Endodermal cell (in vitro differentiated cells): ENCODE measurements around the gene MYRIP. TPM values are rescaled to one million over a fixed set of nuclear protein-coding genes. Genes with fewer than 3 reads are reported as not detected.

Source experiments
- DNase-seq: peaks from one replicate; pipeline ENCODE4 v3.0.0-alpha.2; 2017
- H3K27ac ChIP-seq: 2 replicates; pipeline ENCODE4 v1.5.1; 2013; ENCODE audit warnings: mild to moderate bottlenecking, low read depth, low read length, moderate library complexity
- H3K27me3 ChIP-seq: 2 replicates; pipeline ENCODE4 v1.6.1; 2013; ENCODE audit warnings: mild to moderate bottlenecking, low read length, moderate library complexity; ENCODE audit not compliant: insufficient read depth, control insufficient read depth, poor library complexity, severe bottlenecking
- H3K36me3 ChIP-seq: 2 replicates; pipeline ENCODE4 v1.7.0; 2013; ENCODE audit warnings: mild to moderate bottlenecking, low read length, moderate library complexity; ENCODE audit not compliant: control insufficient read depth, insufficient read depth
- H3K4me1 ChIP-seq: one replicate; pipeline ENCODE4 v1.7.0; 2013; ENCODE audit warnings: low read length; ENCODE audit not compliant: control insufficient read depth, insufficient read depth
- H3K4me3 ChIP-seq: 2 replicates; pipeline ENCODE4 v1.5.1; 2013; ENCODE audit warnings: mild to moderate bottlenecking, low read length, moderate library complexity
- H3K9ac ChIP-seq: 2 replicates; pipeline ENCODE4 v1.6.1; 2013; ENCODE audit warnings: mild to moderate bottlenecking, low read length, moderate library complexity; ENCODE audit not compliant: poor library complexity, severe bottlenecking; ENCODE audit errors: extremely low read depth
- H3K9me3 ChIP-seq: 2 replicates; pipeline ENCODE4 v1.6.1; 2013; ENCODE audit warnings: mild to moderate bottlenecking, low read length, moderate library complexity; ENCODE audit not compliant: control insufficient read depth
- H3K27ac Mint-ChIP-seq: 2 replicates; pipeline ENCODE4 v1.8.0; 2020; ENCODE audit warnings: mixed read lengths
- H3K27me3 Mint-ChIP-seq: 2 replicates; pipeline ENCODE4 v1.8.0; 2021; ENCODE audit warnings: mild to moderate bottlenecking, mixed read lengths; ENCODE audit not compliant: insufficient read depth
- H3K36me3 Mint-ChIP-seq: 2 replicates; pipeline ENCODE4 v1.8.0; 2020; ENCODE audit warnings: low read depth, mixed read lengths
- H3K4me1 Mint-ChIP-seq: 2 replicates; pipeline ENCODE4 v1.8.0; 2020; ENCODE audit warnings: mixed read lengths
- H3K4me3 Mint-ChIP-seq: 2 replicates; pipeline ENCODE4 v1.8.0; 2020; ENCODE audit warnings: mild to moderate bottlenecking, moderate library complexity, mixed read lengths
- H3K9me3 Mint-ChIP-seq: 2 replicates; pipeline ENCODE4 v1.8.0; 2020; ENCODE audit warnings: mild to moderate bottlenecking, mixed read lengths
- CTCF ChIP-seq: fragments of 200-600 bp; sonication (generic); conservative IDR thresholded peaks from 2 replicates; pipeline ENCODE4 v1.5.0; 2021; ENCODE audit warnings: antibody characterized with exemption, mild to moderate bottlenecking
- WGBS, 2 experiments: methylation state at CpG; one replicate each; pipeline versions ENCODE4 v1.1.5 to v1.1.7; 2013; ENCODE audit warnings: missing lambda C conversion rate in 2 of 2, mixed read lengths in 1 of 2; ENCODE audit not compliant: insufficient coverage in 1 of 2, insufficient read length in 1 of 2; 5-methylcytosine and 5-hydroxymethylcytosine counted together
- total RNA-seq, 2 donors: library from RNA; stranded (reverse); fragmentation: NEBNext Ultra II Directional in 1 of 2; extraction: Animal tissue kit (Norgen Biotek cat#: 25700) in 1 of 2; gene quantifications; 2 replicates in 1 of 2; 3 replicates in 1 of 2; pipeline ENCODE4 v1.2.1, GENCODE V29; 2021

The MYRIP gene
- total RNA-seq, 2 donors from 2014 or later = 4.3 to 4.6 TPM

GRCh38 chr3:40302784-40303183, 493.4 kb downstream of the MYRIP start:
- Mint-ChIP-seq H3K36me3 (no peaks in the 10 kb centered on the region), H3K9me3 (peaks cover 10% of the 10 kb centered on the region), H3K4me3 (no peak overlapping the region), H3K27me3 (no peaks in the 10 kb centered on the region), H3K4me1 (no peaks in the 10 kb centered on the region), H3K27ac (no peak overlapping the region)
- 100% methylated on average over 1 of the region's 1 CpG; no CpG with 5 or more reads in 1 of the 2 experiments for WGBS, 2 experiments
- DNase-seq = no peak
- no peaks in the 10 kb centered on the region for H3K4me1 ChIP-seq
- no peak for TF ChIP-seq CTCF
- no peak overlapping the region for H3K4me3 ChIP-seq
- H3K9me3 ChIP-seq = peaks cover 17% of the 10 kb centered on the region
- H3K27ac ChIP-seq = no peak overlapping the region
- H3K27me3 ChIP-seq = no peaks in the 10 kb centered on the region
- H3K9ac ChIP-seq = no peak overlapping the region
- no peaks in the 10 kb centered on the region for H3K36me3 ChIP-seq

- H3K9me3 Mint-ChIP-seq = peaks cover 10% of the 10 kb centered on the region
- Histone ChIP-seq H3K36me3 (no peaks in the 10 kb centered on the region), H3K27me3 (no peaks in the 10 kb centered on the region), H3K9ac (no peak overlapping the region), H3K4me3 (no peak overlapping the region), H3K27ac (no peak overlapping the region), H3K4me1 (no peaks in the 10 kb centered on the region), H3K9me3 (peaks cover 17% of the 10 kb centered on the region)
- DNase-seq = no peak
- no peak for TF ChIP-seq CTCF
- no peak overlapping the region for H3K4me3 Mint-ChIP-seq
- no peak overlapping the region for H3K27ac Mint-ChIP-seq
- peaks cover 5% of the 10 kb centered on the region for H3K4me1 Mint-ChIP-seq
- no peaks in the 10 kb centered on the region for H3K27me3 Mint-ChIP-seq
- 86 to 89% methylated on average over 1 to 2 of the region's 2 CpGs for WGBS, 2 experiments
- no peaks in the 10 kb centered on the region for H3K36me3 Mint-ChIP-seq
Observed at GRCh38 chr3:40304352-40304751, 494.9 kb downstream of the MYRIP start.

GRCh38 chr3:40306336-40306735, 496.9 kb downstream of the MYRIP start:
- Mint-ChIP-seq H3K4me1 (peaks cover 10% of the 10 kb centered on the region), H3K4me3 (no peak overlapping the region), H3K36me3 (peaks cover 6% of the 10 kb centered on the region), H3K9me3 (peaks cover 8% of the 10 kb centered on the region), H3K27ac (no peak overlapping the region), H3K27me3 (no peaks in the 10 kb centered on the region)
- 91 to 100% methylated on average over 2 to 3 of the region's 3 CpGs for WGBS, 2 experiments
- Histone ChIP-seq H3K9me3 (peaks cover 12% of the 10 kb centered on the region), H3K4me1 (no peaks in the 10 kb centered on the region), H3K4me3 (no peak overlapping the region), H3K27me3 (no peaks in the 10 kb centered on the region), H3K9ac (no peak overlapping the region), H3K36me3 (peaks cover 6% of the 10 kb centered on the region), H3K27ac (no peak overlapping the region)
- TF ChIP-seq CTCF = no peak
- DNase-seq = no peak
